Right atrium auricular region (tissue), 2 donors: Measurements from ENCODE around the gene UNKL. TPM values are rescaled to one million over a fixed set of nuclear protein-coding genes. Genes with fewer than 3 reads are reported as not detected.

Source experiments
- DNase-seq: peaks from one replicate; pipeline ENCODE4 v3.0.0-alpha.2; 2019; ENCODE audit warnings: low spot score
- H3K27ac ChIP-seq, 2 donors: fragments of 200-600 bp; sonication (generic); 1 replicate in 1 of 2; 2 replicates in 1 of 2; pipeline ENCODE4 v1.5.1; 2016 to 2019
- H3K27me3 ChIP-seq, 2 donors: fragments of 200-600 bp; sonication (generic); one replicate each; pipeline versions ENCODE4 v1.5.1 to v1.6.0; 2017 to 2019
- H3K36me3 ChIP-seq: fragments of 200-600 bp; sonication (generic); one replicate; pipeline ENCODE4 v1.5.1; 2016
- H3K4me1 ChIP-seq, 2 donors: fragments of 200-600 bp; sonication (generic); one replicate each; pipeline versions ENCODE4 v1.5.1 to v1.6.0; 2017 to 2019
- H3K4me3 ChIP-seq, 2 donors: fragments of 200-600 bp; sonication (generic); 1 replicate in 1 of 2; 2 replicates in 1 of 2; pipeline ENCODE4 v1.5.1; 2017 to 2019; ENCODE audit warnings: mild to moderate bottlenecking in 1 of 2, moderate library complexity in 1 of 2
- H3K9me3 ChIP-seq, 2 donors: fragments of 200-600 bp; sonication (generic); one replicate each; pipeline ENCODE4 v1.5.1; 2019
- CTCF ChIP-seq, 2 donors: fragments of 200-600 bp; sonication (generic); IDR thresholded peaks; one replicate each; pipeline ENCODE4 v1.5.1; 2019; ENCODE audit warnings: antibody characterized with exemption in 2 of 2
- total RNA-seq, 2 donors: library from RNA; depleted of rRNA; stranded (reverse); fragments of >200 nt; gene quantifications; one replicate each; pipeline ENCODE4 v1.1.0, GENCODE V29; 2016

UNKL gene
- total RNA-seq, 2 donors from 2014 or later: 11.0 to 17.6 TPM

- DNase-seq: no peak
- Histone ChIP-seq H3K4me3 (no peak overlapping the region), H3K9me3 (no peaks in the 10 kb centered on the region), H3K27me3 (no peaks in the 10 kb centered on the region), H3K36me3 (peaks cover 24% of the 10 kb centered on the region), H3K4me1 (peaks cover 0 to 26% of the 10 kb centered on the region in 2 donors), H3K27ac (no peak overlapping the region)
- no peak for TF ChIP-seq CTCF (IDR thresholded peaks at IDR 0.05)
Observed at GRCh38 chr16:1347286-1347855, 67.1 kb downstream of the UNKL start.

- Histone ChIP-seq H3K4me1 (peaks cover 0 to 23% of the 10 kb centered on the region in 2 donors), H3K27ac (no peak overlapping the region), H3K27me3 (no peaks in the 10 kb centered on the region), H3K36me3 (peaks cover 24% of the 10 kb centered on the region), H3K4me3 (no peak overlapping the region), H3K9me3 (no peaks in the 10 kb centered on the region)
- no peak for DNase-seq
- no peak for TF ChIP-seq CTCF (IDR thresholded peaks at IDR 0.05)
Observed at GRCh38 chr16:1346422-1347285, 67.8 kb downstream of the UNKL start.

GRCh38 chr16:1345651-1346421 is 68.7 kb downstream of the UNKL start:
- H3K36me3 ChIP-seq: peaks cover 24% of the 10 kb centered on the region
- no peaks in the 10 kb centered on the region for H3K27me3 ChIP-seq
- TF ChIP-seq CTCF (IDR thresholded peaks at IDR 0.05): no peak
- no peak for DNase-seq
- H3K27ac ChIP-seq: no peak overlapping the region
- H3K9me3 ChIP-seq: no peaks in the 10 kb centered on the region
- H3K4me1 ChIP-seq: peaks cover 0 to 17% of the 10 kb centered on the region in 2 donors
- H3K4me3 ChIP-seq: no peak overlapping the region

GRCh38 chr16:1345087-1345486 is 69.4 kb downstream of the UNKL start:
- no peaks in the 10 kb centered on the region for H3K9me3 ChIP-seq
- peaks cover 22% of the 10 kb centered on the region for H3K36me3 ChIP-seq
- no peak overlapping the region for H3K4me3 ChIP-seq
- no peak for TF ChIP-seq CTCF (IDR thresholded peaks at IDR 0.05)
- H3K27ac ChIP-seq: no peak overlapping the region
- H3K4me1 ChIP-seq: peaks cover 0 to 10% of the 10 kb centered on the region in 2 donors
- H3K27me3 ChIP-seq: no peaks in the 10 kb centered on the region
- no peak for DNase-seq

- H3K27me3 ChIP-seq: no peaks in the 10 kb centered on the region
- no peak for DNase-seq
- peaks cover 16% of the 10 kb centered on the region for H3K36me3 ChIP-seq
- H3K4me1 ChIP-seq: peaks cover 0 to 7% of the 10 kb centered on the region in 2 donors
- no peak overlapping the region for H3K27ac ChIP-seq
- no peak for TF ChIP-seq CTCF (IDR thresholded peaks at IDR 0.05)
- no peaks in the 10 kb centered on the region for H3K9me3 ChIP-seq
- H3K4me3 ChIP-seq: no peak overlapping the region
Observed at GRCh38 chr16:1344499-1344898, 70.0 kb downstream of the UNKL start.
